Fibroblast of lung (primary cell): Measurements from ENCODE around the gene CACNB2.

Experiments used
- EZH2 ChIP-seq: IDR thresholded peaks from 2 replicates; pipeline ENCODE4 v1.5.1; 2012; ENCODE audit warnings: low read length, control low read depth, mild to moderate bottlenecking; ENCODE audit errors: missing control alignments
- TF ChIP-seq, protein P1 (sequence below), 2 donors: IDR thresholded peaks in 1 of 2; conservative IDR thresholded peaks in 1 of 2; 1 replicate in 1 of 2; 2 replicates in 1 of 2; pipeline ENCODE4 v1.5.1; 2011 to 2012; ENCODE audit warnings: low read length in 2 of 2, control low read depth in 1 of 2, inconsistent platforms in 1 of 2, low read depth in 1 of 2, mild to moderate bottlenecking in 1 of 2

DNA sequence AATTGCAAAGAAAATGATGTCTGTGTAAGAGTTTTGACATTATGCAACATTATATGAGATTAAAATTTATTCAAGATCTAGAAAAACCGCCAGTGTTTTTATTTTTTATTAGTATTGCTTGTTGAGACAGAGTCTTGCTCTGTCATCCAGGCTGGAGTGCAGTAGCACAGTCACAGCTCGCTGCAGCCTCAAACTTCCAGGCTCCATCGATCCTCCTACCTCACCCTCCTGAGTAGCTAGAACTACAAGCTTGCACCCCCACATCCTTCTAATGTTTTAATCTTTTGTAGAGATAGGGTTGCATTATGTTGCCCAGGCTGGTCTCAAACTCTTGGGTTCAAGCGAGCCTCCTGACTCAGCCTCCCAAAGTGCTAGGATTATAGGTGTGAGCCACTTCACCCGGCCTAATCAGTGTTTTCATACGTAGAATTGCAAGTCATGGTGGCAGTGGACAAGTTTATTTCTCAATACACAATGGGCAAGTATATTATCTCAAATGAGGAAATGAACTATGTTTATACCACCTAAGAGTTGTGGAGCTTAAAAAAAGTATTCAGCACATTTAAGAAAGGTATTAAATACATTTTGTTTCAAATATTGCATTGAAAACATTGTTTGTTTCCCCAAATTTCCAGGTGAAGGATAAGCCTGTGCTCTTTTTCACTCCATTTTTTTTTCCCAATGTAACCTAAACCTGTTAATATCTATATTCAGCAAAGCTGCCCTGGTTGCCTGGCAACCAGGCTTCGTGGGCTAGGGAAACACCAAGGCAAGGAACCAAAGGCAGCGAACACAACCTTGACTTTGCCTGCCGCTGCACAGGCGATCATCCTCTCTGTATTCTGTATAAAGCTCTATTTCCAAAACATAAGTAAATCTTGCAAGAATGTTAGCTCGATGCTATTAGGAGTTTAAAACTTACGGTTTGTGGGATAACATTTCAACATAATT, 163.9 kb downstream of the CACNB2 start:
- TF ChIP-seq, protein P1, sequence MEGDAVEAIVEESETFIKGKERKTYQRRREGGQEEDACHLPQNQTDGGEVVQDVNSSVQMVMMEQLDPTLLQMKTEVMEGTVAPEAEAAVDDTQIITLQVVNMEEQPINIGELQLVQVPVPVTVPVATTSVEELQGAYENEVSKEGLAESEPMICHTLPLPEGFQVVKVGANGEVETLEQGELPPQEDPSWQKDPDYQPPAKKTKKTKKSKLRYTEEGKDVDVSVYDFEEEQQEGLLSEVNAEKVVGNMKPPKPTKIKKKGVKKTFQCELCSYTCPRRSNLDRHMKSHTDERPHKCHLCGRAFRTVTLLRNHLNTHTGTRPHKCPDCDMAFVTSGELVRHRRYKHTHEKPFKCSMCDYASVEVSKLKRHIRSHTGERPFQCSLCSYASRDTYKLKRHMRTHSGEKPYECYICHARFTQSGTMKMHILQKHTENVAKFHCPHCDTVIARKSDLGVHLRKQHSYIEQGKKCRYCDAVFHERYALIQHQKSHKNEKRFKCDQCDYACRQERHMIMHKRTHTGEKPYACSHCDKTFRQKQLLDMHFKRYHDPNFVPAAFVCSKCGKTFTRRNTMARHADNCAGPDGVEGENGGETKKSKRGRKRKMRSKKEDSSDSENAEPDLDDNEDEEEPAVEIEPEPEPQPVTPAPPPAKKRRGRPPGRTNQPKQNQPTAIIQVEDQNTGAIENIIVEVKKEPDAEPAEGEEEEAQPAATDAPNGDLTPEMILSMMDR (conservative IDR thresholded peaks at IDR 0.05 in 1 of 2, IDR thresholded peaks at IDR 0.05 in 1 of 2; ENCODE audit: low read depth in 1 of 2, low read length in 2 of 2) = no peak
- no peak for TF ChIP-seq EZH2
